Activated CD4-positive, alpha-beta T cell treated with anti-CD3 and anti-CD28 coated beads, Interleukin-2, amount 50 U/mL, for 1 hour (primary cell): ENCODE measurements around the gene CDR2L.
A peak's percentile ranks its signal among the peaks of the same experiment; 100 is the strongest.
"Not testable (repeated sequence)": the region's sequence is repeated elsewhere in the genome, so short reads cannot be mapped to it uniquely, and the experiment has no call there.

Experiments
- DNase-seq: peaks from one replicate; pipeline ENCODE4 v3.0.0-alpha.2; 2020

Gene CDR2L

DNA sequence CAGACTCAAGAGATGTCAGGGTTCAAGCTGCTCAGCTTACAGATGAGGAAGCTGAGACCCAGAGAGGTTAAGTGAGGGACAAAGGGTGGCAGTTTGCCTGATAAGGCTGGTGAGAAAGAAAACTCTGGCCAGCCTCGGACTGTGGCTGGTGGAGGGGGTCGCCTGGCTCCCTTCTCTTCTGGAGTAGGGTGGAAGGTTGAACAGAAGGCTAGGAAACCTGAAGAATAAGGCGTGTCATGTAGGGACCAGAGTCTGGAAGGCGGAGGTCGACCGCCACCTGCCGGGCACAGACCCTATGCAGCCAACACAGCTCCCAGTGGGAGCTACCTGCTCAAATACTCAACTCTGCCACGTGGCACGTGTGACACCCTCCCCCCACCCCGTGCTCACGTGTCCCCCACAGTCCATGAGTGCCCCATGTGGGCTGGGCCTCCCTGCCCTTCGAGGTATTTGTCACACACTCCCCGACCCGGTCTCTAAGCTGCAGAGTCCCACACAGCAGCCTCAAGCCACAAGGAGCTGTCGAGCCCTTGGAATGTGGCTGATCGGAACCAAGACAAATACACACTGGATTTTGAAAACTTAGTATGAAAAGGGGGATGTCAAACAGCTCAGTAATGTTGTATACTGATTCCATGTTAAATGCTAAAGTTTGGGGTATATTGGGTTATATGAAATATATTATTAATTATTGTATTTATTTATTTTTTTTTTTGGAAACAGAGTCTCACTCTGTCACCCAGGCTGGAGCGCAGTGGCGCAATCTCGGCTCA lies 26.7 kb upstream of the CDR2L start:
- peak; percentile 32 for DNase-seq

- peak; percentile 86 for DNase-seq
These were observed 25.6 kb upstream of the CDR2L start for GRCh38 chr17:74961657-74962350.

DNA sequence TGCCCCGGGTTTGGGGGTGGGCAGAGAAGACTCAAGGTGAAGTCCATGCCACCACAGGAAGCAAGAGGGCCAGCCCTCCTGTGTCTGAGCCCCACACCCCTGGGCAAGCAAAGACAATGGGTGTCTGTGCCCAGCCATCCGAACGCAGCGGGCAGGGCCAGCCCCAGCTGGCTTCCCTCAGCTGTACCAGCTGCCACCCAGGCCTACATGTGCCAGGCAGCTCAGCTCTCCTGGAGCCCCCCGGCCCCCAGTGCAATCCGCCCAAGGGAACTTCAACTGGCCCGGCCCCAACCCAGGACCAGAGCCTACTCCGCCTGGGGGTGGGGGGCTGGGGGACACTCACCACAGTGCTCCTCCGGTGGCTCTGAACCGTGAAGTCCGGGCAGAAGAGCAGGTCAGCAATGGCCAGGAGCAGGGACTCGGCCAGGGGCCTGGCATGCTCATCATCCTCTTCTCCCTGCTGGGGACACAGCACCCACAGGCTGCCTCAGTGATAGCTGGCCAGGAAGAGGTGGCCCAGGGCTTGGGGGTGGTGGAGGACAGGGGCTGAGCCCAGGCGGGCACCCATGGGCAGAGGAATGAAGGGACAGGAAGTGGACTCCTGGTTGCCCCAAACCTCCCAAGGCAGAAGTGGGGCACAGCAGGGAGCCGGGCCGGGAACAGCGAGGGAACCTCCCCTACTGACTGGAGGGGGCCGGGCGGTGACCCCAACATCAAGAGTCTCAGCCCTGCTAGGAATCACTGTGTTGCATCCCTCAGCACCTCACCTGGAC lies 24.6 kb upstream of the CDR2L start:
- no peak for DNase-seq

DNA sequence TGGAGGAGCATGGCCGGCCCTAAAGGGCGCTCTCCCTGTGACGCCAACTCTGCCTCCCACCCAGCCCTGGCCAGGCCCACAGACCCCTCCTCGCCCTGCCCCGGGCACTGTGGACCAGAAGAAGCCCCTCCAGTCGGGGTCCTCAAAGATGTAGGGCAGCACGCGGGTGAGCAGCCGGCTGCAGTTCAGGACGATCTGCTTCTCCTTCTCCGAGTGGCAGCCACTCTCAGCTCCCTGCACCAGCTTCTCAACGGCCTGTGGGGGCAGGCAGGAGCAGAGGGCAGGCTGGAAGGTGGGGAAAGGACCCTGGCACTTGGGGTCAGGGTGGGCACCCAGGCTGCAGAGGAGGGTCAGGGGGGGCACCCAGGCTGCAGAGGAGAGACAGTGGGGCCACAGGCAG lies 23.8 kb upstream of the CDR2L start:
- DNase-seq = no peak

DNA sequence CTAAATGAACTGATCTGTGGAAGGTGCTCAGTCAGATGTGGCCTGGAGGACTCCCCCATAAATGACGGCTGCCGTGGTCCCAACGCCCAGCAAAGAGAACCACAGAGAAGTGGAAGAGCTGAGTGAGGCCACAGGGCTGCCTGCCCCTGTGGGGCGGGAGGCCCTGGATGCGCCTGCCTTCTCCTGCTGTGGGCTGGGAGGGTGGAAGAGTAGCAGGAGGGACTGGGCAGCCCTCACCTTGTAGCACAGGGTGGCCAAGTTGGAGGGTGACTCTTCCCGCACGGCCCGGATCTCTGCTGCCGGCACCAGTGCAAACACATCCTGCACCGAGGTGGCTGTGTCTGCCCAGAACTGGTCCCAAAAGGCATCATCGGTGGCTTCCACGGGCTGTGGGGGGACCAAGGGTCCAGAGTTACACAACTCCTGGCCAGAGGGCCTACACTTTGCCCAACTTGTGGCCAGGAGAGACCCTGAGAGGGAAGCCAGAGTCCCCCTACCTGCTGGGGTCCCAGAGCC lies 23.1 kb upstream of the CDR2L start:
- no peak for DNase-seq

GRCh38 chr17:74964988-74965622 lies 22.3 kb upstream of the CDR2L start:
- no peak for DNase-seq

DNA sequence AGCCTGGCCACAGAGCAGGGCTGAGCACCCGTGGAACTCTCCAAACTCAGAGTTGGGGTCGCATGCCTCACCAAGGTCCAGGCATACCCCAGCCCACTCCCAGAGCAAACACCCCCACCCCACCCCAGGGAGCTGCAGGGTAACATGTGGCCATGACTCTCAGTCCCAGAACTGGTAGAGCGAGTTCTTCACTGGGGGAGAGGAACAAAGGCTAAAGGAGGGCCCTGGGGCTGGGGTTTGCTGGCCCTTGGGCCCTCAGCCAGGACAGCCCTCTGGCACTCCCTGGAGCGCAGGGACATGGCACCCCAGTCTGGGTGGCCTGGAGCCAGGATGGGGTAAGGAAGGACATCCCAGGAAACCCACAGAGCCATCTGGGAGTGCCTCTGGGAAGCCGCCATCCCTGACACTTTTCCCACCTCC lies 19.1 kb upstream of the CDR2L start:
- DNase-seq = no peak

DNA sequence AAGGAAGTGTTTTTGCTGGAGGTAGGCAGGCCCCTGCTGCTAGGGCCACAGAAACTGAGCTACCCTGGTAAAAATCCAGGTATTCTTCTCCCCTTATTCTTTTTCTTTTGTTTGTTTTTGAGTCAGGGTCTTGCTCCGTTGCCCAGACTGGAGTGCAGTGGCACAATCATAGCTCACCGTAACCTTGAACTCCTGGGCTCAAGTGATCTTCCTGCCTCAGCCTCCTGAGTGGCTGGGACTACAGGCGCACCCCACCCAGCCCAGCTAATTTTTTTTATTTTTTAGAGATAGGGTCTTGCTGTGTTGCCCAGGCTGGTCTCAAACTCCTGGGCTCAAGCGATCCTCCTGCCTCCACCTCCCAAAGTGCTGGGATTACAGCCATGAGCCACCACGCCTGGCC lies 17.9 kb upstream of the CDR2L start:
- not testable (repeated sequence) for DNase-seq

DNA sequence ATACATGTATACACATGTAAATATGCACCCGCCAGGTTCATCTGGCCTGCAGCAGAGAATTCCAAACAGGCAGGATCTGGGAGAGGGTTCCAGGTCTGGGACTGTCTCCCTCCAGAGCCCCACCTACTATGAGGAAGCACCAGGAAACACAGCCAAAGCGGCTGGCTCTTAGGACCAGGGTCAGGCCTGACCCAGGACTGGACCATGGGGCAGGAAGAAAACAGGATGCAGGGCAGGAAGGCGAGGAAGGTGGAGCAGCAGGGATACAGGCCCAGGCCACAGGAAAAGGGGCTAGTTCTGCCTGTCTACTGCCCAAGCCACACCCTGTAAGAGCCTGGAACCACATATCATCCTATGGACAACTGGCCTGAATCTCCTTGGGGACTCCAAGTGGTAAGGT lies 17.0 kb upstream of the CDR2L start:
- no peak for DNase-seq

DNA sequence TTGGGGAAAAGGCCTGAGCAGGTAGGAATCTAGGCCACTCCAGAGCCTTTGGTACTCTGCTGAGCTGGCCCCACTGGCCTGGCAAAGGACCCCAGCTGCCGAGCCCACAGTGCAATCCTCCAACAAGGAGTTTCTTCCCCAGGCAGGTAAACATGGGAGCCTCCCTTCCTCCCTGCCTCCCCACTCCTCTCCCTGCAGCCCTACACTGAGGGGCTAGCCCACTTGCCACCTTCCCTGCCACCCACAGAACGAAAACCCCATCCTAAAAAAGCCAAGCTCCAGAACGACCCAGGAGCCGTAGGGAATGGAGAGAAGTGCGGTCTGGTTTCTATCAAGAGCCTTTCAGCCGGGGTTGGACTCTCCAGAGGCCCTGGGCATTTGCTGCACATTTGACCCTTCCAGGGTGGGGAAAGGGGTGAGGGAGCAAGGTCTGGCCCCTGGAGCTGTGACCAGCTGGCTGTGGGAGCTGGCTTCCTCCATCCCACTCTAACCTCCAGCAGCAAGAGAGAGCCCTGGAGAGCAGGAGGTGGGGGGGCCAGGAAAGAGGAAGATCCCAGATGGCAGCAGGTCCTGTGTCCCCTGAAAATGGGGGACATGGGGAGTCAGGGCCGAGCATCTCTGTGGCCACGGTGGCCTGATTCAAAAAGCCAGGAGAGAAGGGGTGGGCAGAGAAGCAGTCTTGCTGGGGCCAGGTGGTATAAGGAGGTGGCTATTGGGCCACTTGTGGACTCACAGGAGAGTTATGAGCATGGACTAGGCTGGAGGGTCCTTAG lies 16.2 kb upstream of the CDR2L start:
- DNase-seq = no peak

- no peak for DNase-seq
These were observed 15.7 kb upstream of the CDR2L start for GRCh38 chr17:74971842-74972106.

DNA sequence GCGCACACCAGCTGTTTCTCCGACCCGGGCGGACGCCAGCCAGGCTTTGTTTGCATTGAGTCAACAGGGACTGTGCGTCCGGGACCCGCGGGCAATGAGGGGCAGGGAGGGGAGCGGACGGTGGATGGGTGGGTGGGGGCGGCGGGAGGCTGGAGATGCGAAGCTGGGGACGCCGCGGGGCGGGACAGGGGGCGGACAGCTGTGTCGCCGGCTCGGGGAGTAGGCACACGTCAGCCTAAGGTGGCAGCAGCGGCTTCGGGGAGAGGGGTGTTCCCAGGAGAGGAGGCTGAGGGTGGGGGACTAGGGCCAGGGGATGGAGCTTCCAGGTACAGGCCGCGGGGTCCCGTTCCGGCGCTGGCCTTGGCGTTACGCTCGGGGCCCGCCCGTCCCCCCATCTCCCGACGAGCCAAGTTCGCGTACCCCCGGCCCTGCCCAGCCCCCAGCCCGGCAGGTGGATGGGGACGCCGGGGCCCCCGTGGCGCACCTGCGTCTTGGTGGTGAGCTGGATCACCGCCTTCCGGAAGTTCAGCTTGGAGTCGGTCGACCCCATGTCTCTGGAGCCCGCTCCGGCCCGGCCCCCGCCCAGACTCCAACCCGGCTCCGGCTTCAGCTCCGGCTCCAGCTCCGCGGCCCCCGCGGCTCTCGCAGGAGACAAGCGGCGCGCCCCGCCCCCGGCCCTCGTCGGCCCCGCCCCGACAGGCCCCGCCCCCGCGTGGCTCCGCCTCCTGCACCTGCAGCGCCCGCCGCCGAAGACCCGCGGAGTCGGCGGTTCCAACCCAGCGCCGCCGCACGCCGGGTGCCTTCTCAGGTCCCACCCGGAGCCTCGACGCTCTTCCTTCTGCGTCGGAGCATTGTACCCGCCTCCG lies 15.1 kb upstream of the CDR2L start, which contains the start of gene HID1:
Gene HID1 (minus strand): TSS at position 653 of the 866 bp plus-strand sequence. CDS start 103 bp downstream, at position 550.
- peak; percentile 83 for DNase-seq

GRCh38 chr17:74972973-74973328 lies 14.5 kb upstream of the CDR2L start:
- DNase-seq = no peak

GRCh38 chr17:74975943-74976342 lies 11.5 kb upstream of the CDR2L start:
- no peak for DNase-seq

DNA sequence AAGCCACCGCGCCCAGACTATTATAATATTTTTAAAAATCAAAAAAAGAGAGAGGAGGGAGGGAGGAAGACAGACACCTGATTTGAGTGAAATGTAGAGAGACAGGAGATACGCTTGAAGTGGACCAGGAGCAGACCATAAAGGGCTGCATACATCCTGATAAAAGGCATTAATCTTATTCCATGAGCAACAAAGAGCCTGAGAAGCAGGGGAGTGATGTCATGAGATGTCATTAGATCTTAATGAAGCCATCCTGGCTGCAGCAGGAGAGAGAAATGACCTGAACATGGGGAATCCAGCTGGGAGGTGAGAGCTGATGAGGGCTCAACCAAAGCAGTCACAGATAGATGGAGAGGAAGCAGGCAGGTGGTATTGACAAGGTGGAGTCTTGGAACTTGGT lies 9.6 kb upstream of the CDR2L start:
- no peak for DNase-seq

DNA sequence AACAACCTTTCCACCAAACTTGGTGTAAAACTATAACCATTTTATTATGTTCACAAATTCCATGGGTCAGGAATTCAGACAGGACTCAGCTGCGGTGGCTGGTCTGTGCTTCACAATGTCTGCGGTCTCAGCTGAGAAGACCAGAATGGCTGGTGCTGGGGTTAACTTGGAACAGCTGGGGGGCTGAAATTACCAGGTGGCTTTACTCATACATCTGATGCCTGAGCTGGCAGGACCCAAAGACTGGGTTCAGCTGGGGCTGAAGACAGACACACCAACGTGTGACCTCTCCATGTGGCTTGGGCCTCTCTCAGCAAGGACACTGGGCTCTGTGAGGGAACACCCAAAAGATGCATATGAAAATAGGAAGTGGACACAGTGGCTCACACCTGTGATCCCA lies 9.2 kb upstream of the CDR2L start:
- no peak for DNase-seq

GRCh38 chr17:74979408-74980146 lies 7.9 kb upstream of the CDR2L start:
- DNase-seq = no peak

- DNase-seq = no peak
These were observed 6.0 kb upstream of the CDR2L start for GRCh38 chr17:74981318-74981978.

DNA sequence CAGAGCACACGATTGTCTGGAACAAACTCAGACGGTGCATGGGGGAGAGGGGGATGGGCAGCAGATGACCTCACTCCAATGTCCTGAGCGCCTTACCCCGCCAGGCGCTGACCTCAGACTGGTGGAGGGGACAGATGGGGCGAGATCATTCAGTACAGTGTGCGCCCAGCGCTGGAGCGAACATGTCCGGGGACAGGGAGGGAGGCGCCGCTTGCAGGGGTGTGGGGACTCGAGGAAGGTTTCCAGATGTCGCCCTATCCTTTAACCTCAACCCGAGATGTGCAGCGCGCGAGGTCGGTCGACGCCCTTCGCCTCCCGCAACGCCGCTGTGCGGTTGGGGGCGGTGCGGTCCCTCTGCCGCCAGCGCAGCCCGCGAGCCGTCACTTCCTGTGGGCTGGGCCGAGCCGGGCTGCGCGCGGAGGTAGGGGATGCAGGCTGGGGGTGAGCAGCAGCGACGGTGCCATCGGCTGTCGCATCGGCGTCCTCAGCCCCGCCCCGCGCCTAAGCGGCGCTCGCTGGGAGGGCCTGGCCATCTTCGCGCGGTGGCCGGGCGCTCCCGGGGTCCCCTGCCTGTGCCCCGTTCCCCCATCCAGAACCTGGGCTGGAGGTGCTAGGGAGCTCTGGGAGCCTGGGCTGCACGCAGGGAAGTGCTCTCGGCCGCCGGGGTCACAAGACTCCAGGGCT lies 5.3 kb upstream of the CDR2L start:
- DNase-seq = peak; percentile 76
